ENCODE results near the gene HAPLN1. TPM values are rescaled to one million over a fixed set of nuclear protein-coding genes. Genes with fewer than 3 reads are reported as not detected.
A peak's percentile ranks its signal among the peaks of the same experiment; 100 is the strongest.

Gene HAPLN1
- polyA plus RNA-seq, 3 donors: 2.9 to 7.3 (median 6.3) TPM

- DNase-seq (ENCODE audit: extremely low read depth in 1 of 11, low read depth in 9 of 11, low spot score in 4 of 11): no peak
These were observed 3.3 kb upstream of the HAPLN1 start for GRCh38 chr5:83724001-83724400.

GRCh38 chr5:83723031-83723430 is 2.4 kb upstream of the HAPLN1 start:
- DNase-seq (ENCODE audit: extremely low read depth in 1 of 11, low read depth in 9 of 11, low spot score in 4 of 11): no peak

- DNase-seq (ENCODE audit: extremely low read depth in 1 of 11, low read depth in 9 of 11, low spot score in 4 of 11): peak in 8 of 11 donors; percentile 49 to 69 (median 56)
These were observed 1.6 kb upstream of the HAPLN1 start for GRCh38 chr5:83721953-83722901.

GRCh38 chr5:83718936-83719495 is 1.6 kb downstream of the HAPLN1 start:
- DNase-seq (ENCODE audit: extremely low read depth in 1 of 11, low read depth in 9 of 11, low spot score in 4 of 11): no peak

GRCh38 chr5:83718195-83718825 is 2.3 kb downstream of the HAPLN1 start:
- DNase-seq (ENCODE audit: extremely low read depth in 1 of 11, low read depth in 9 of 11, low spot score in 4 of 11): peak in 9 of 11 donors; percentile 47 to 75 (median 63)

GRCh38 chr5:83715236-83716065 is 5.2 kb downstream of the HAPLN1 start:
- no peak for DNase-seq (ENCODE audit: extremely low read depth in 1 of 11, low read depth in 9 of 11, low spot score in 4 of 11)

- DNase-seq (ENCODE audit: extremely low read depth in 1 of 11, low read depth in 9 of 11, low spot score in 4 of 11): no peak
These were observed 5.8 kb downstream of the HAPLN1 start for GRCh38 chr5:83714810-83715209.

- DNase-seq (ENCODE audit: extremely low read depth in 1 of 11, low read depth in 9 of 11, low spot score in 4 of 11): peak in 4 of 11 donors; percentile 16 to 43 (median 27)
These were observed 8.6 kb downstream of the HAPLN1 start for GRCh38 chr5:83711982-83712601.

- no peak for DNase-seq (ENCODE audit: extremely low read depth in 1 of 11, low read depth in 9 of 11, low spot score in 4 of 11)
These were observed 10.7 kb downstream of the HAPLN1 start for GRCh38 chr5:83709973-83710372.

GRCh38 chr5:83708170-83708569 is 12.5 kb downstream of the HAPLN1 start:
- no peak for DNase-seq (ENCODE audit: extremely low read depth in 1 of 11, low read depth in 9 of 11, low spot score in 4 of 11)

- no peak for DNase-seq (ENCODE audit: extremely low read depth in 1 of 11, low read depth in 9 of 11, low spot score in 4 of 11)
These were observed 17.6 kb downstream of the HAPLN1 start for GRCh38 chr5:83703059-83703458.

GRCh38 chr5:83701886-83702285 is 18.8 kb downstream of the HAPLN1 start:
- DNase-seq (ENCODE audit: extremely low read depth in 1 of 11, low read depth in 9 of 11, low spot score in 4 of 11): no peak

- no peak for DNase-seq (ENCODE audit: extremely low read depth in 1 of 11, low read depth in 9 of 11, low spot score in 4 of 11)
These were observed 30.8 kb downstream of the HAPLN1 start for GRCh38 chr5:83689881-83690280.

GRCh38 chr5:83688281-83688680 is 32.4 kb downstream of the HAPLN1 start:
- no peak for DNase-seq (ENCODE audit: extremely low read depth in 1 of 11, low read depth in 9 of 11, low spot score in 4 of 11)

- no peak for DNase-seq (ENCODE audit: extremely low read depth in 1 of 11, low read depth in 9 of 11, low spot score in 4 of 11)
These were observed 33.5 kb downstream of the HAPLN1 start for GRCh38 chr5:83687124-83687619.

GRCh38 chr5:83686251-83686650 is 34.4 kb downstream of the HAPLN1 start:
- no peak for DNase-seq (ENCODE audit: extremely low read depth in 1 of 11, low read depth in 9 of 11, low spot score in 4 of 11)

GRCh38 chr5:83683836-83684235 is 36.8 kb downstream of the HAPLN1 start:
- no peak for DNase-seq (ENCODE audit: extremely low read depth in 1 of 11, low read depth in 9 of 11, low spot score in 4 of 11)

GRCh38 chr5:83672646-83673045 is 48.0 kb downstream of the HAPLN1 start:
- peak in 2 of 11 donors; percentile 2 to 8 for DNase-seq (ENCODE audit: extremely low read depth in 1 of 11, low read depth in 9 of 11, low spot score in 4 of 11)

All from renal cortex interstitium (tissue), 11 donors.